Fibroblast of mammary gland (primary cell): Measurements from ENCODE around the gene HSD17B14.
A peak's percentile ranks its signal among the peaks of the same experiment; 100 is the strongest.

Experiments used
- DNase-seq: peaks from one replicate; pipeline ENCODE4 v3.0.0-alpha.2; 2010; ENCODE audit warnings: low read depth
- H3K4me3 ChIP-seq: 2 replicates; pipeline ENCODE4 v1.5.1; 2011; ENCODE audit warnings: low read depth, mild to moderate bottlenecking, low read length, moderate library complexity; ENCODE audit not compliant: control insufficient read depth
- CTCF ChIP-seq: conservative IDR thresholded peaks from 2 replicates; pipeline ENCODE4 v1.5.1; 2011; ENCODE audit warnings: low read depth, low read length, inconsistent platforms; ENCODE audit not compliant: control insufficient read depth, insufficient read depth

The HSD17B14 gene

GRCh38 chr19:48822514-48822913 lies 13.8 kb downstream of the HSD17B14 start:
- no peak for TF ChIP-seq CTCF
- no peak overlapping the region for H3K4me3 ChIP-seq
- DNase-seq = no peak

GRCh38 chr19:48821633-48822032 lies 14.7 kb downstream of the HSD17B14 start:
- no peak for TF ChIP-seq CTCF
- no peak for DNase-seq
- no peak overlapping the region for H3K4me3 ChIP-seq

GRCh38 chr19:48819366-48819816 lies 16.9 kb downstream of the HSD17B14 start:
- DNase-seq = peak; percentile 94
- H3K4me3 ChIP-seq = no peak overlapping the region
- TF ChIP-seq CTCF = no peak

- no peak for DNase-seq
- H3K4me3 ChIP-seq = no peak overlapping the region
- no peak for TF ChIP-seq CTCF
These were observed 18.0 kb downstream of the HSD17B14 start for GRCh38 chr19:48818234-48818820.

GRCh38 chr19:48817585-48818124 lies 18.6 kb downstream of the HSD17B14 start:
- TF ChIP-seq CTCF = no peak
- no peak overlapping the region for H3K4me3 ChIP-seq
- no peak for DNase-seq

- H3K4me3 ChIP-seq = no peak overlapping the region
- TF ChIP-seq CTCF = no peak
- no peak for DNase-seq
These were observed 20.3 kb downstream of the HSD17B14 start for GRCh38 chr19:48815870-48816501.
